GM18507 (cell line): ENCODE results near the gene CTSH.
"Not testable (repeated sequence)": the region's sequence is repeated elsewhere in the genome, so short reads cannot be mapped to it uniquely, and the experiment has no call there.

Experiments
- DNase-seq: peaks from one replicate; pipeline ENCODE4 v3.0.0; 2011; ENCODE audit warnings: low read depth; ENCODE audit not compliant: insufficient read length; ENCODE audit errors: extremely low spot score
- FAIRE-seq: peaks from 2 replicates; lab custom pipeline; 2011; peaks lifted over from hg19 to GRCh38; lab: Jason Lieb, UNC

Gene CTSH

DNA sequence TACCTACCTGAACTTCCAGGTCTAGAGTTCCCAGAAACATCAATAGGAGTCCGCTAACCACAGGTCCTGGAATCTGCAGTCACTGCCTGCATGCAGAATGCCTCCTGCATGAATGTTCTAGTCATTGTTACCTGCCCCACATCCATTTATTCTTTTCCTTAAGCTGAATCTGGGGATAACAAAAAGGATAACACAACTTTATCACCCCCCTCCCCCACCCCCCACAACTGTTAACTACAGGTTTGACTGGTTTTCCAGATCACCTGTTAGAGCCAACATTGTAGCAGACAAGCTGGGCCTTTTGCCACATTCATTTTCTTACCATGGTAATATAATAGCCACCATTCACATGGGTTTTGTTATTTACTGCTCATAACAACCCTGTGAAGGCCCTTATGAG is 4.6 kb upstream of the CTSH start:
- no peak for DNase-seq
- FAIRE-seq, result no peak

DNA sequence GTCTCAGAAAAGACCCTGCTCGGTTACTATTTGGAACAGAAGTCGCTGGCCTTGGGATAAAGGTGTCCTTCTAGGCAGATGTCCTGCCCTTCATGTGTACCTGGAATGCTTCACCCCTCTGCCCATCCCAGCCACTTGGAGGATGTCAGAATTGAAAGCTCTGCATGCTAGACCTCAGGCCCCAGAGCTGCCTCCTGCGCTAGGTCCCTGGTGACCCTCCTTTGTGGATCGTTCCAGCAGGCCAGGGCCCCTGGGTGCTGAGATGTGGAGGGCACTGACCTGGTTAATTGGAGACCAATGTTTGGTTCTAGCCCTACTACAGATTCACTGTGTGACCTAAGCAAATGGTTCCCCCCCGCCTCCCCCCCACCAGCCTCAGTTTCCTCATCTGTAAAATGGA is 2.7 kb upstream of the CTSH start:
- FAIRE-seq (no peak), DNase-seq (no peak)

GRCh38 chr15:78946493-78946892 is 1.6 kb upstream of the CTSH start:
- DNase-seq, result no peak

DNA sequence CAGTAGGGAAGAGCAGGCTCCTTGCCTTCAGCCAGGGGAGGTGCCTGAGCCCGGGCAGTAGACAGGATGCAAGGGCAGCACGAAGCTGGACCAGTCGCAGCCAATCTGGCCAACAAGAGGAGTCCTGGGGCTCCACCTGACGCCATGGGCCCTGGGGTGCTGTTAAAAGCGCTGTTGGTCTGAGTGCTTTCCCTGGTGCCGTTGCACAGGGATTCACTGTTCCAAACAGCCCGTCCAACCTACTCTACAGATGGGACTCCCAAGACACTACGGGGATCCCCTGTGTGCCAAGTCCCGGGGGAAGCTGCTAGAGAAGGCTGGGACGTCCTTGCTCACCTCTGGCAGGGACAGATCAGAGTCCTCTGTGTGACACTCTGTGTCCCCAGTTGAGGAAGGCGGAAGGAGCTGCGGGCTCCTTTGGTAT is 632 bp downstream of the CTSH start:
- FAIRE-seq (peak; percentile 57), DNase-seq (no peak)

More at GRCh38 chr15:78946493-78946892, 1.6 kb upstream of the CTSH start:
- no peak for FAIRE-seq

- DNase-seq, result no peak
- no peak for FAIRE-seq
Measured at GRCh38 chr15:78943692-78944091, 1.2 kb downstream of the CTSH start.

GRCh38 chr15:78942741-78943140 is 2.1 kb downstream of the CTSH start:
- no peak for DNase-seq
- FAIRE-seq, result no peak

- peak; percentile 46 for DNase-seq
Measured at GRCh38 chr15:78938658-78939488, 6.0 kb downstream of the CTSH start.

DNA sequence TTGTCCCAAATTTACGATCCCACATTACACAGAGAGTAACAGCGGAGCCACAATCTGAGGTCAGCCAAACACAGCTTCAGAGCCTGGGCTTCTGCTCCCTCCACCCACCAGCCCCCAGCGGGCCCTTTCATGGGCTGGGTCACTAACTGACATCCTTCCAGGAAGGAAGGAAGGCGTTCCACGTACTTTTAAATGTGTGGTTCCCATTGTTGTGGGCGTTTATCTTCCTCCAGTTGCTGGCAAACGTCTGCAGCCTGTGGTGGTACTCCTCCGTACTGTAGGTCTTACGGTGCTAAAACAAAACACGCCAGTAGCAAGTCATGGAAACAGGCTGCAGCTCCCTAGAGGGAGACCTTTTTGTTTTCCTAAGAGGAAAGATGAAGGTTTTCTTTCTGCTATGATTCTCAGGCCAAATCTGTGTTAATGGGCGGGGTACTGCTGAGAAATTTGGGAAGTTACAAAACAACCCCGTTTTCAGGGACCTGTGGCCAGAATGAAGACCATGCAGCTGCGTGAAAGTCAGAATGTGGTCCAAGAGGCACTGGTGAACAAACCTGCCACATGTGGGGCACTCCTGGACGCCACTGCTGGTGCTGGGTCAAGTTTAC is 7.6 kb downstream of the CTSH start:
- FAIRE-seq (peak; percentile 31), DNase-seq (no peak)

More at GRCh38 chr15:78938658-78939488, 6.0 kb downstream of the CTSH start:
- FAIRE-seq, result peak; percentile 89

DNA sequence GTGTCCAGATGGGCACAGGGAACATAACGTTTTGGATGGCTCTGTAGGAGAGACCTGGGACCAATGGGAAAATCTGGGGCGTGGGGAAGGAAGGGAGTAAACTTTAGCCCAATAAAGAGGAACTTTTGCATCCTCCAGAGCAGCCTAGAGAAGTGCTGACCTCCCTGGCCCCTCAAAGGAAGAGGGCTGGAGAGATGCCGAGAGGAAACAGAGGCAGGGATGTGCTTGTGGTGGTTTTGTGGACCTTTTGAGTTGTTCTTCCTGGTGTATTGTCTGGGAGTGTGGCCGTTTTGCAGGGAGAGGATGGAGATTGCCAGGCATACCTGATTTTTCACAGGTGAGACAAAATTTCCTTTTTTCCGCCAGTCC is 10.2 kb downstream of the CTSH start:
- no peak for FAIRE-seq
- DNase-seq, result no peak

DNA sequence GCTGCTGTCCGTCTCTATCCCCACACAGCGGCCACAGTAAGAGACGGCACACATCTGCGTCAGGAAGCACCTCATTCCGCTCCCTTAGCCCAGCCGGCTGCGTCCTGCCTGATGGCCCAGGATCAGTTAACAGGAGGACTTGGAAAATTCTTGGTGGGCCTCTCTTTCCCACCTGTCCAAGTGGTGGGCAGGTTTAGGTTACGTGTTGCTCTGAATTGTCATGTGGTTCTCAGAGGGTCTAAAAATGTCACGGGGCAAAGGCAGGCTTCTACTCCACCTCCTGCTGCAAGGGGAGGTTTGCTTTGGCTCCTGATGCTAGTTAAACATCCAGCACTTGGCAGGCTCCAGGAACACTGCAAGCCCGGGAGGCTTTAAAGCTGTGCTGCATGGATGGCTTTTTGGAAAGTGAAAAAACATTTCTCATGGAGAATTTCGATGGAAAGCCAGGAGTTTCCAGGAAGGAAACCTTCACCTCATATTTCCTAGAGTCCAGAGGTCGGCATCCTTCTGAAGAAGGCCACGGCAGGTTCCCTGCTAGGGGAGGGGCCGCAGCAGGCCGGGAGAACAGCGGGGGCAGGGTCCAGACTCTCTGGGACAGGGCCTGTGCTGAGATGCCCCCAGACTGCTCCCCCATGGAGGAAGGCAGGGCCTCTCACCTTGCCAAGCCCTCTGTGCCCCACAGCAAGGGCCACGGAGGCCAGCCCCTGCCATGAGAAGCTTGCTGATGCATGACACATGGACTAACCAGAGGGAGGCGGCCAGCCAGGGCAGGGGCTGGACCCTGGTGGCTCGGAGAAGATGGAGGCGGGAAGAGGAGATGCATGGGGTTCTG is 10.8 kb downstream of the CTSH start:
- DNase-seq (no peak), FAIRE-seq (no peak)

- DNase-seq (no peak), FAIRE-seq (no peak)
Measured at GRCh38 chr15:78933187-78933822, 11.5 kb downstream of the CTSH start.

DNA sequence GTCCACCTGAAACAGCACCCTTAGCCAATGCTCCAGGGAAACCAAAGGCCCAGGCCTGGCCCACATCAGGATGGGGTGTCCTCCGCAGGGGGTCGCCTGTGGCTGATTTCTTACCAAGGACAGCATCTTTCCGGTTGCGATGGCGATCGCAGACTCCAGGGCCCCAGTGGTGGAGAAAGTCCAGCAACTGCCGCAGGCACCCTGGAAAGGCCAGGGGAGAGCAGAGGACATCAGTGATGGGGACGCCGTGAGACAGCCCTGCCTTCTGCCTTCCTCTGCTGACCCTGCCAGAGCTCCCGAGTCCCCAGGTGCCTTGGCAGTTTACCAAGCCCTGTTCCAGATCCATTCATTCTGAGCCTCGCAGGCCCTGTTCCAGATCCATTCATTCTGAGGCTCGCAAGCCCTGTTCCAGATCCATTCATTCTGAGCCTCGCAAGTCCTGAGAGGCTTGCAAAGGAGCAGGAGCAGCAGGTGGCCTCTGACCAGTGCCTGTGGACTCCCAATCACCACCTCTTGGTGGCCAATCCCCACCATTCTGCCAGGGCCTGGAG is 12.5 kb downstream of the CTSH start:
- DNase-seq (no peak), FAIRE-seq (no peak)

DNA sequence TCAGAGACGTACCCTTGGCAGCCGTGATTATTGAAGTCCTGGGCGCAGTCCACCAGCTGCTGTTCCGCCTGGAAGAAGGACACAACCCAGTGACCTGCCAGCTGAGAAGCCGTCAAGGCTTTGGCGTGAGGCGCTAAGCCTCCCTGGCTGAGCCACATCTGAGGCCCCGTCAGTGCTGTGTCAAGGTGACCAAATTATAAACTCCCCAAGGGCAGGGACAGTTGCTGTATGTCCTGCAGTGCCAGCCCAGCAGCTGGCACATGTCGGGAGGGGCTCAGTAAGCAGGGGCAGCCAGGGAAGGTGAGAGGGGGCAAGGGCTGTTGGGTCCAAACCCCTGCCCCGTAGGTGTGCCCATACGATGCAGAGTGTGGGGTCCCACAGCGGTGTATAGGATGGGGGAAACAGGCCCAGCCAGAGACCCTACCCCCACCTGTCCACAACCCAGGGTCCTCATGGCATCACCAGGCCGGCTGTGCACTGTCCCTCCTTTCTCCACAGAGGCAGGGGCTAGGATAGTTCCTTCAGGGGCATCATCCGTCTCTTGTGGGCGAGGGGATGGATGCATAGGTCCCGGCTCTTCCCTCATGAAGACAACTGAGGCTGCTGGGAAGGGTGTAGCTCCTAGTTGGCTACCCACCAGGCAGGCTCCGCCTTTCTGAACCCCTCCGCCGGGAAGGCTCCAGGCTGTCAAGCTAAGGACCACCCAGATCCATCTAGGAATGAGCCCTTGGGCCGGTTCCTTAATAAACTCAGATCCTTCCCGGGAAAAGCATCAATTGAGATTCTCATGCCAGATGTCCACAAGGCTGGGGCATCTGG is 13.2 kb downstream of the CTSH start:
- no peak for DNase-seq
- FAIRE-seq, result no peak

GRCh38 chr15:78930577-78931388 is 14.1 kb downstream of the CTSH start:
- FAIRE-seq (no peak), DNase-seq (no peak)

GRCh38 chr15:78929536-78930264 is 15.1 kb downstream of the CTSH start:
- FAIRE-seq, result no peak
- DNase-seq, result no peak

DNA sequence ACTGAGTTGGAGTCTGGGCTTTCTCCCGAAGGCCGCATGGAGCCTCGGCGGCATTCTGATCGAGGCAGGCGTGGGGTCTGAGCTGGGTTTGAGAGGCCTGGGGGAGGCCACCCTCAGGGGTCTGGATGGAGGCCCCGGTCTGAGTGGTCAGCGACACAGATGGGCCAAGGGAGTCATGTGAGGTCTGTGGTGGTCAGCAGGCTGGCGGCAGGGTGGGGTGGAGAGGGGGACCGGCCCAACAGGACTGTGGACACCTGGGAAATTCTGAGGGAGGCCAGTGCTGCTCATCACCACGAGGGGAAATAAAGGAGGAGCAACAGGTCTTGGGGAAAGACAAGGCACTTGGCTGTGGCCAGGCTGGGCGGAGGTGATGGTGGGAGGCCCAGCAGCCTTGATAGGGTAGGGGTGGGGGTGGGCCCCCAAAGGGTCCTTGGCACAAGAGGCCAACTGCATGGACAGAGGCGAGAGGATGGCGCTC is 16.2 kb downstream of the CTSH start:
- no peak for FAIRE-seq
- DNase-seq, result no peak

- DNase-seq, FAIRE-seq: not testable (repeated sequence)
Measured at GRCh38 chr15:78928176-78928575, 16.7 kb downstream of the CTSH start.
